Activated CD8-positive, alpha-beta memory T cell treated with anti-CD3 and anti-CD28 coated beads for 1 hour (primary cell): ENCODE results near the gene MSRB3.

Experiments
- DNase-seq, 2 donors: peaks; one replicate each; pipeline ENCODE4 v3.0.0-alpha.2; 2020; ENCODE audit warnings: low read depth in 1 of 2; ENCODE audit errors: extremely low read depth in 1 of 2

The MSRB3 gene

DNA sequence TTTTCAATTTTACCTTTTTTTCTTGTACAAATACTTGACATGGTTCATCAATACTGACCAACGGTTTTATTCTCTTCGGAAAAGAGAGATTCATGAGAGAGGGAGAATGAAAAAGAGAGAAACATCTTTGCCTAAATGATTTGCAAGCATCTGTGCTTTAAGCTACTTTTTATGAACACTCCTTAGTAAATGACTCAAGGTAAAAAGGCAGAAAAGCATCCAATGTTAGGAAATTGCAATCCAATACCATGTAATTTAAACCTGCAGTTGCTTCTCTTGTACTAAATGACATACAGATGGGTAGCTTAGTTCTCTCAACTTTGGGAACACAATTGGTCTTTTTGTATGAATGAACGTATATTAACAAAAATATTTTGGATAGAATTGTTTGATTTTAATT is 46.1 kb downstream of the MSRB3 start:
- no peak for DNase-seq

GRCh38 chr12:65325183-65325582 is 46.7 kb downstream of the MSRB3 start:
- DNase-seq, result no peak

DNA sequence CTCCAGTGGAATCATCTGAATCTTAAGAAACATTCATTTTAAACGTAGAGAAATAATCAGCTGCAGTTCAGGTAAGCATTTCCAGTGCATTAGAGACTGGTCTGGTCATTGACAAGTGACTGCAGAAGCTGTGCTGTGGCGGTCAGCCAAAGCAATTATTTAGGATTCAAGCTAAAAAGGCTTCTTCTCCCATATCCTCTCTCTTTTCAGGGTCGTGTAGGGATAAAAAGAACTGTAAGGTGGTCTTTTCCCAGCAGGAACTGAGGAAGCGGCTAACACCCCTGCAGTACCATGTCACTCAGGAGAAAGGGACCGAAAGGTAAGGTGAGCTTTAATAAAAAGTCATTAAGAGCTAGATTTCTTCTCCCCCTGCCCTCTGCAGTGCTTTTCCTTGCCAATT is 48.1 kb downstream of the MSRB3 start:
- no peak for DNase-seq

DNA sequence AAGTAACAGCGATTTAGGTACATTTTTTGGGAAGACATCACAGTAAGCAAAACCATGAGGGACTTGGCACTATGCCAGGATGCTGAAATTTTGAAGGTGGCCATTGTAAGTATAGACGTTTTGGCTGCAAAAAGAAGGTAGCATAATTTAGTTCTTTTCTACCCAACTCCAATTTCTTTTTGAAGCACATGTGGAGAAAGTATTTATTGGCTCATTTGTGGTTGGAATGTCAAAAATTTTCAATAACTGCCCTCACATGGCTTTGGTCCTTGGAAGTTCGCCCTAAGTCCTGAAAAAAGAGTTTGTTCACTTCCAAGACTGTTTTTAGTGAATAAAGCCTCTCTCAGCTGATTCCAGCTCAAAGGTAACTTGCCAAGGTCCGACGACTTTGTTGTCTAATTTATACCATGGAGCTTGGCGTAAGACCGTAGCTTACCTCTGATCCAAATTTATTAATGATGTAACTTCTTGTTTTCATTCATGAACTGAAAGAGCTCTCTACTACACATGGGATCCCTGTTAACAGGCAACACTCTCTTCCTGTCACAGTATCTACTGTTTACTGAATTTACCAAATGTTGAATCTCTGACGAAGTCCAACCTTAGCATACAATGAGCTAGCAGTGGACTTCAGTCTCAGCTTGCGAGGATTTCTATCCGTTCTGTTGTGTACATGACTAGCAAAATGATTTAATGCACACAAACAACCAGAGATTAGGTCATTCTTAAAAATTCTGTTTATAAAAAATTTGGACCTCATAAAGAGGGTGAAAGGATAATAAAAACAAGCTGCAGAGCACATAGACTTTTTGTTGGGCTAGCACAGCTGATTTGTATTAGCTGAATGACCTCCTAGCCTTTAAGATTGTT is 49.0 kb downstream of the MSRB3 start:
- DNase-seq, result no peak

- DNase-seq, result no peak
These were observed 51.2 kb downstream of the MSRB3 start for GRCh38 chr12:65329721-65330120.

- no peak for DNase-seq
These were observed 51.8 kb downstream of the MSRB3 start for GRCh38 chr12:65330331-65330730.

- no peak for DNase-seq
These were observed 53.0 kb downstream of the MSRB3 start for GRCh38 chr12:65331456-65331855.

DNA sequence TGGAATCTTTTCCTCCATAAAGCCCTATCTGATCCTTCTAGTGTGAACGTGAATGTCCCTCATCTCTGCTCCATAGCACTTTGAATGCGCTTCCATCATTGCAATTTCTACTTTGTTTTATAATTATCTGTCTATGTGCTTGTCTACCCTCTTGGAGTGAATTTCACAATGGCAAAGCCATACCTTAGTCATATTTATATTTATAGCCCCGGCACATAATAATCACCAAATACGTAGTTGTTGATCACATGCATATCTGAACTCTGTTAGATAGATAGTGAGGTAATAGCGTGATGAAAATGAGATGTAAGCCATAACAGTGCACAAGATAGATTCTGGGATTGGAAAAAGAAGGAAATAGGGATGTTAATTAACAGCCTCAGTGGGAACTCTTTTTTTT is 55.2 kb downstream of the MSRB3 start:
- DNase-seq, result no peak

- no peak for DNase-seq
These were observed 56.0 kb downstream of the MSRB3 start for GRCh38 chr12:65334521-65334920.

GRCh38 chr12:65335021-65335714 is 56.7 kb downstream of the MSRB3 start:
- DNase-seq, result no peak

GRCh38 chr12:65335981-65336380 is 57.5 kb downstream of the MSRB3 start:
- DNase-seq, result no peak

GRCh38 chr12:65339161-65339560 is 60.7 kb downstream of the MSRB3 start:
- DNase-seq, result no peak

GRCh38 chr12:65343230-65343629 is 64.7 kb downstream of the MSRB3 start:
- no peak for DNase-seq

DNA sequence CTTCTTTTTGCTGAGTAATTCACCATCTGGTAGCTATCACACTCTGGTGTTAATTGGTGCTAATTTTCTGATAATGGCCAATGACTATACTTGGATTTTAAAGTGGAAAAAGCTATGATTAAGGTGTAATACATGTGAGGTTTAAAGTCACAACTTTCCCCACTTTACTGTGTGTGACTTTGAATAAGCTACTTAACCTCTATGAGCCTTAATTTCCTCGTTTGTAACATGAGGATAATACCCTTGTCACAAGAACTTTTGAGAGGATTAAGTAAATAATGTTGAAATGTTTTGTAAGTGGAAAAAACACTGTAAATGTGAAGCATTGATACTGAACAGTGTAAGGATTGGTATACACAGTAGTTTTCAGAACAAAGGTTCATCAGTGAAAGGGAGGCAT is 65.3 kb downstream of the MSRB3 start:
- DNase-seq, result no peak

GRCh38 chr12:65355461-65355860 is 77.0 kb downstream of the MSRB3 start:
- DNase-seq, result no peak

DNA sequence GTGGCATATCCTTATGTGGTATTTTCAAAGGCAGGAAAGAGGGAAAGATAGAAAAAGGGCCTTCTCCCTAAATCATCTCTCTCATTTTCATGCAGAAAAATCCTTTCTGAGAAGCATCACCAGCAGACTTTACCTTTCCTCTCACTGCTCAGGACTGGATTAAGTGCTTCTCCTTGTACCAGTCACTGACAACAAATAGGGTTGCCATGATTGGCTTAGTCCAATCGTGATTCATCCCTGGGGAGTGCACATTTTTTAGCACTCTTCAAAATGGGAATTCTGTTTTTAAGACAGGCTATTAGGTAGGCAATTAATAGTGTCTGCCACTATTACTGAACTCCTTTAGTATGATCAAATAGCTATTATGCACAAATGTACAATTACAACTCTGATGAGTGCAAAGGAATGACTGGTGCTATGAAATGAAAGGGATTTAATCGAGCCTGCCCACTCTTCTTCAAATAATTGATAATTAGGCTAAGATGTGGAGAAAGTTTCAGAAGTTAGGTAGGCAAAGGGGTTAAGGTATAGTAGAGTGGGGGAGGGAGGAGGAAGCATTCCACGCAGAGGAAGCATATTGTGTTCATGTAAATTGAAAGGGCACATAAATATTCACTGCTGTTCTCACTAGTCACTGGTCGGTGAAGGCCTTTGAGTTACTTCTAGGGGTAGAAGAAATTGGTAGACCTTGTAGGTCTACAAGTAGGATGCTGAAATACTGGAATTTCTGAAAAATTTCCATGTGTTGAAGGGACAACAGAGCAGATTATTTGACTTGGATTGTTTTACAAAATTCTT is 84.0 kb downstream of the MSRB3 start:
- DNase-seq, result no peak

DNA sequence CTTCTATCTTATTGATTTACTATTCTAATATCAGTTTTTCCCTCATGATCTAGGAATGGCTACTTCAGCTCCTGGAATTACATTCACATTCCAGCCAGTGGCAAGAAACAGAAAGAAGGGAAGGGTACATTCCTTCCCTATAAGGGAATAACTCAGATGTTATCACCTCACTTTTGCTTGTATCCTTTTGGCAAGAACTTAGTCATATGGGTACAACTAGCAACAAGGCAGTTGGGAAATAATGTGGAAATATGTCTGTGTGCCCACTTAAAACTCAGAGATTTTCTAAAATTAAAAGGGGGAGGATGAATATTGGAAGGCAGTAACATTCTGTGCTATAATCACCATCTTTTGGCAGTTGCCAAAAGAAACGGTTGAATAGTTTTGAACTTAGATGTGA is 85.6 kb downstream of the MSRB3 start:
- no peak for DNase-seq

- no peak for DNase-seq
These were observed 88.9 kb downstream of the MSRB3 start for GRCh38 chr12:65367396-65367795.

GRCh38 chr12:65368055-65368454 is 89.6 kb downstream of the MSRB3 start:
- DNase-seq, result no peak

GRCh38 chr12:65372574-65372973 is 94.1 kb downstream of the MSRB3 start:
- DNase-seq, result no peak

DNA sequence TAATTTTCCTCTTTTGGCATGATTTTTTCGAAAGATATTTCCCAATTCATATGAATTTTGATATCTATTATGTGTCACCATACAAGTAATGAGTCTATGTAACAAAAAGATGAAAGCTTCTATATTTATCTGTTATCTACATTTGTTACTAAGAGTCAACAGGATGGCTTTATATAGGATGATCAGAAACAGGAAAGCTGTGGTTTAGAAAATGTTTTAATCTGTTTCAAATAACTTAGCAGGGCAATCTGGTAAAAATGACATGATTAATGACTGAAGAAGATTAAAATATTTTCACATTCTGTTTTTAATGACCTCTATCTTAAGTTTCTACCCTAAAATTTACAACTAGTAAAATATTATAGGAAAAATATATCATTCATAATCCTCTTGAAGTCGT is 105.8 kb downstream of the MSRB3 start:
- no peak for DNase-seq

GRCh38 chr12:65387396-65387795 is 108.9 kb downstream of the MSRB3 start:
- DNase-seq, result no peak
